Right lobe of liver (tissue), 6 donors: ENCODE results near the gene SHC3. TPM values are rescaled to one million over a fixed set of nuclear protein-coding genes. Genes with fewer than 3 reads are reported as not detected.

Experiments
- ATAC-seq, 4 donors: fragments of 200-7000 bp; cut with Tn5 transposase; one replicate each; pipeline ENCODE4 v1.9.1; 2020; ENCODE audit warnings: mild to moderate bottlenecking in 4 of 4, moderate library complexity in 4 of 4
- DNase-seq, 3 donors: peaks; one replicate each; pipeline ENCODE4 v3.0.0-alpha.2; 2020
- H3K27ac ChIP-seq, 3 donors: fragments of 200-600 bp; one replicate each; pipeline ENCODE4 v1.8.0; 2022
- H3K27me3 ChIP-seq, 2 donors: fragments of 200-600 bp; one replicate each; pipeline ENCODE4 v1.8.0; 2022
- H3K36me3 ChIP-seq, 4 donors: fragments of 200-600 bp; sonication (generic) in 1 of 4; one replicate each; pipeline versions ENCODE4 v1.5.1 to v1.8.0; 2017 to 2022; ENCODE audit warnings: control low read depth in 1 of 4
- H3K4me1 ChIP-seq, 4 donors: fragments of 200-600 bp; sonication (generic) in 1 of 4; one replicate each; pipeline versions ENCODE4 v1.5.1 to v1.8.0; 2017 to 2022; ENCODE audit warnings: control low read depth in 1 of 4
- H3K4me3 ChIP-seq, 3 donors: fragments of 200-600 bp; one replicate each; pipeline ENCODE4 v1.8.0; 2022
- H3K9me3 ChIP-seq, 4 donors: fragments of 200-600 bp; sonication (generic) in 1 of 4; one replicate each; pipeline versions ENCODE4 v1.5.1 to v1.8.0; 2017 to 2022; ENCODE audit warnings: control low read depth in 1 of 4
- POLR2A ChIP-seq: fragments of 450-650 bp; IDR thresholded peaks from one replicate; pipeline ENCODE4 v1.6.1; 2017; ENCODE audit warnings: antibody characterized with exemption, mild to moderate bottlenecking
- WGBS: methylation state at CpG from one replicate; pipeline ENCODE4 v1.1.6; 2018; ENCODE audit warnings: low coverage, low lambda C conversion rate; ENCODE audit not compliant: insufficient coverage; ENCODE audit errors: missing lambda C conversion rate; 5-methylcytosine and 5-hydroxymethylcytosine counted together
- intact Hi-C, 2 donors: fragments of 100-400 bp; cut with DNase I; formaldehyde crosslinking; loops; one replicate each; pipeline versions ENCODE4 v1.11.2 to v1.14.1; 2022
- total RNA-seq, 6 experiments: library from RNA; depleted of rRNA in 2 of 6; stranded (reverse); fragments of >200 nt in 2 of 6; fragmentation: NEBNext Ultra II Directional in 3 of 6; extraction: Animal tissue kit (Norgen Biotek cat#: 25700) in 3 of 6; gene quantifications; one replicate each; pipeline versions ENCODE4 v1.1.0 to v1.2.4, GENCODE V29; 2016 to 2023
- TF ChIP-seq, protein P1 (sequence below), 4 donors: fragments of 200-600 bp in 3 of 4; fragments of 450-650 bp in 1 of 4; IDR thresholded peaks; one replicate each; pipeline versions ENCODE4 v1.5.1 to v1.8.0; 2016 to 2022; ENCODE audit warnings: antibody characterized with exemption in 4 of 4, mild to moderate bottlenecking in 2 of 4
- donor health status: DM: no; HTN: yes; CAD: no.
- donor health status: DM: no; HTN: no; CAD: no.
- donor health status: DM: no; HTN: no; CAD: no.
- donor health status: DM: no; HTN: yes; CAD: no.
- donor health status: DM: no; HTN: yes; CAD: no.

SHC3 gene
- total RNA-seq, 6 experiments from 2014 or later, result 0.05 to 0.35 (median 0.17) TPM

DNA sequence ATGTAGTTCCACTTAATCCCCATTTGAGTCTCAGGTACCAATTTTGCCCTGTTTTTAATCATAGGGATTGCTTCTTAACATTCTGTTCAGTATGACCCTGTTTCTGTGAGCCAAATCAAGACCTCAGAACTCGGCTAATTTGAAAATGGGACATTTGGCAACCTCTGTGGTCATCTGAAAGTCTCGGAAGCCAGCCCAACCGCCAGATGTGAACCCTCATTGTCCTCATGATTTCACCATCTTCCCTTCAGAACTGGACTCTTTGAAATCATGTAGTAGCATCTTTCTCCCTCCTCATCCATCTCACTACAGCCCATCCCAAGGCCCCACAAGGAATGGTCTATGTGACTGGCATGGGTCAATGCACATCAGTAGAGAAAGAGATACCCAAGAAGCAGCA is 98.4 kb downstream of the SHC3 start:
- TF ChIP-seq, protein P1, sequence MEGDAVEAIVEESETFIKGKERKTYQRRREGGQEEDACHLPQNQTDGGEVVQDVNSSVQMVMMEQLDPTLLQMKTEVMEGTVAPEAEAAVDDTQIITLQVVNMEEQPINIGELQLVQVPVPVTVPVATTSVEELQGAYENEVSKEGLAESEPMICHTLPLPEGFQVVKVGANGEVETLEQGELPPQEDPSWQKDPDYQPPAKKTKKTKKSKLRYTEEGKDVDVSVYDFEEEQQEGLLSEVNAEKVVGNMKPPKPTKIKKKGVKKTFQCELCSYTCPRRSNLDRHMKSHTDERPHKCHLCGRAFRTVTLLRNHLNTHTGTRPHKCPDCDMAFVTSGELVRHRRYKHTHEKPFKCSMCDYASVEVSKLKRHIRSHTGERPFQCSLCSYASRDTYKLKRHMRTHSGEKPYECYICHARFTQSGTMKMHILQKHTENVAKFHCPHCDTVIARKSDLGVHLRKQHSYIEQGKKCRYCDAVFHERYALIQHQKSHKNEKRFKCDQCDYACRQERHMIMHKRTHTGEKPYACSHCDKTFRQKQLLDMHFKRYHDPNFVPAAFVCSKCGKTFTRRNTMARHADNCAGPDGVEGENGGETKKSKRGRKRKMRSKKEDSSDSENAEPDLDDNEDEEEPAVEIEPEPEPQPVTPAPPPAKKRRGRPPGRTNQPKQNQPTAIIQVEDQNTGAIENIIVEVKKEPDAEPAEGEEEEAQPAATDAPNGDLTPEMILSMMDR (IDR thresholded peaks at IDR 0.05), result no peak
- TF ChIP-seq POLR2A, result no peak
- no peaks in the 10 kb centered on the region for H3K27me3 ChIP-seq
- intact Hi-C loops, result no loop called here
- no peak overlapping the region for H3K27ac ChIP-seq
- WGBS, result 59% methylated on average over 3 of the region's 3 CpGs
- no peak for DNase-seq
- no peaks in the 10 kb centered on the region for H3K4me1 ChIP-seq
- no peak for ATAC-seq
- no peaks in the 10 kb centered on the region for H3K9me3 ChIP-seq
- no peak overlapping the region for H3K4me3 ChIP-seq
- no peaks in the 10 kb centered on the region for H3K36me3 ChIP-seq

DNA sequence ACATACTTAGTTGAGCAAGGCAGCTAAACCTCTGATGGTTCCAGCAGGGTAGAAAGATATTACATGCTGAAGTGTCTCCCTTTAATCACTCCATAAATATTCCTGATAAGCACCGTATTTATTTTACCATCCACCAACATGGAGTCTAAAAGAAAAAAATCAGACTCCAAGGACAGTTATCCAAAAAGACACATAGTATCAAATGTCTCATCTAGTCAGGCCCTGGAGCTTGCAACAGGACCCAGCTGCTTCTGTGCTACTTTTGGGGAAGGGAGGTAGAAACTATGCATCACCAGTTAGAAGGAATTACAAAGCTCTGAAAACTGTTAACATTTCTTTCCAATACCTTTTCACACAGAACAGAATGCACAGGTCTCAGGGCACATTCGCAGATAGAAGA is 99.2 kb downstream of the SHC3 start:
- Histone ChIP-seq H3K9me3 (no peaks in the 10 kb centered on the region), H3K27ac (no peak overlapping the region), H3K4me3 (no peak overlapping the region), H3K36me3 (no peaks in the 10 kb centered on the region), H3K4me1 (no peaks in the 10 kb centered on the region), H3K27me3 (no peaks in the 10 kb centered on the region)
- 65% methylated on average over 2 of the region's 2 CpGs for WGBS
- TF ChIP-seq, protein P1 (IDR thresholded peaks at IDR 0.05), result no peak
- TF ChIP-seq POLR2A, result no peak
- DNase-seq, result no peak
- ATAC-seq, result no peak
- intact Hi-C loops, result no loop called here

DNA sequence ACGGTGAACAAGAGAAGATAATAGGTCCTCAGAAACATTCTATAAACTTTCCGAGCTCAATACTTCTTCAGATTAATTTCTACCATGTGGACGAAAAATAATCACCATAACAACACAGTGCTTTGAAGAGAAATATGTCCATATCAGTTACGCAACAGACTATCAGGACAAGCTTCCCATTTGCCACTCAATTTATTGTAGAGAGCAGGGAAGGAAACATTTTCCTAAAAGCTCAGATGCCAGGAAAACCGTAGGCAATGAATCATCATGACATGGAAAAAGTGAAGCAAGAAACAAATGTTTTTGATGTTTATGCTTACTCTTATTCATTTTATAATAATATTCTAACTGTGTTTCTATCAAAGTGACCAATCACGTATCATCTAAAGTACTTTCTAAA is 99.8 kb downstream of the SHC3 start:
- WGBS, result 61% methylated on average over 6 of the region's 6 CpGs
- Histone ChIP-seq H3K27me3 (no peaks in the 10 kb centered on the region), H3K4me1 (no peaks in the 10 kb centered on the region), H3K36me3 (no peaks in the 10 kb centered on the region), H3K4me3 (no peak overlapping the region), H3K27ac (no peak overlapping the region), H3K9me3 (no peaks in the 10 kb centered on the region)
- no peak for ATAC-seq
- no peak for DNase-seq
- intact Hi-C loops, result no loop called here
- TF ChIP-seq, protein P1 (IDR thresholded peaks at IDR 0.05), result no peak
- no peak for TF ChIP-seq POLR2A

DNA sequence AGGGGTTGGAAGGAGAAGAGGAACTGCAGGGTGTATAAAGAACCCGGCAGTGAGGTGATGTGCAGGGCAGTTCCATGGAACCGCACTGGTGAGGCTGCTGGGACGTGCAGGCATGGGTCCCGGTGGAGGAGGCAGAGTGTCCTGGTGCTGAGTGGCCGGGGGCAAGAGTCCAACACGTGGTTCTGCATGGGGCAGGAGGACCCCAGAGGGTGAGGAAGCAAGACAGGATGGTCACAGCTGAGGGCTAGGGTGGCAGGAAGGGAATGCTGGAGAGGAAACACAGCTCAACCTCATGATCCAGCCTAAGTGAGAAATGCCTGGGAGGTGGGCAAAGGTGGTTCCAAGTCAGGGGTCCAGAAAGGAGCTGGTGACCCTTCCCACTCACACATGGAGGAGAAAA is 100.2 kb downstream of the SHC3 start:
- no peaks in the 10 kb centered on the region for H3K4me1 ChIP-seq
- 64% methylated on average over 6 of the region's 6 CpGs for WGBS
- TF ChIP-seq, protein P1 (IDR thresholded peaks at IDR 0.05), result no peak
- TF ChIP-seq POLR2A, result no peak
- no peak overlapping the region for H3K27ac ChIP-seq
- ATAC-seq (no peak), DNase-seq (no peak)
- no peaks in the 10 kb centered on the region for H3K9me3 ChIP-seq
- no peaks in the 10 kb centered on the region for H3K36me3 ChIP-seq
- no peaks in the 10 kb centered on the region for H3K27me3 ChIP-seq
- intact Hi-C loops, result no loop called here
- H3K4me3 ChIP-seq, result no peak overlapping the region

DNA sequence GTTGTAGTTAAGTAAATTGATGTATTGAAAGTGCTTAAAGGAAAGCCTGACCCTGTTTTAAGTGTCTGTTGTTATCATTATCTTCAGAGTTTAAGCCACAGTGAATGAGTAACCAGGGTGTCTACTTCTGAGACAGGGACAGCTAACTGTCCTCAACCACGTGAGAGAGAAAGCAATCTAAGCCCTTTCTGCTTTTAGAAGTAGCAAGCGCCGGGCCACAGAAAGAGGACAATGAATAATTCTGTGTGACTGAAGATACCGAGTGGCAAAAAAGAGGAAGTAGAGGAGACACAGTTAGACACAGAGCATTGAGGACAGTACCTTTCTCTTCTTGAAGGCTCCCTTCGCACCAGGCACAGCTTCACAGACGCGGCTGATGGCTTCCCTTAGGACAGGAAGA is 101.1 kb downstream of the SHC3 start:
- H3K27ac ChIP-seq, result no peak overlapping the region
- no peak for DNase-seq
- H3K9me3 ChIP-seq, result no peaks in the 10 kb centered on the region
- intact Hi-C loops, result no loop called here
- WGBS, result 49% methylated on average over 7 of the region's 7 CpGs
- no peak overlapping the region for H3K4me3 ChIP-seq
- TF ChIP-seq, protein P1 (IDR thresholded peaks at IDR 0.05), result no peak
- TF ChIP-seq POLR2A, result no peak
- no peaks in the 10 kb centered on the region for H3K4me1 ChIP-seq
- no peak for ATAC-seq
- H3K27me3 ChIP-seq, result no peaks in the 10 kb centered on the region
- no peaks in the 10 kb centered on the region for H3K36me3 ChIP-seq
